Gastroesophageal sphincter (tissue), 3 donors: ENCODE data around the gene NEK10.
"Not testable (repeated sequence)": the region's sequence is repeated elsewhere in the genome, so short reads cannot be mapped to it uniquely, and the experiment has no call there.

Experiments used
- EP300 ChIP-seq: sonication (generic); formaldehyde crosslinking; IDR thresholded peaks from one replicate; pipeline ENCODE4 v1.6.1; 2017; ENCODE audit warnings: antibody characterized with exemption, mild to moderate bottlenecking
- POLR2A ChIP-seq, 2 donors: fragments of 450-650 bp; IDR thresholded peaks; one replicate each; pipeline ENCODE4 v1.6.1; 2017; ENCODE audit warnings: antibody characterized with exemption in 2 of 2, mild to moderate bottlenecking in 2 of 2, moderate library complexity in 1 of 2
- POLR2AphosphoS5 ChIP-seq: sonication (generic); formaldehyde crosslinking; IDR thresholded peaks from one replicate; pipeline ENCODE4 v1.6.1; 2017; ENCODE audit warnings: antibody characterized with exemption
- TF ChIP-seq, protein P1 (sequence below), 4 experiments: fragments of 200-600 bp in 2 of 4; fragments of 450-650 bp in 2 of 4; sonication (generic) in 1 of 4; IDR thresholded peaks; one replicate each; pipeline ENCODE4 v1.5.1; 2017 to 2019; ENCODE audit warnings: antibody characterized with exemption in 4 of 4, mild to moderate bottlenecking in 2 of 4, moderate library complexity in 2 of 4

GRCh38 chr3:27286467-27286866 lies 82.7 kb downstream of the NEK10 start:
- TF ChIP-seq, protein P1, sequence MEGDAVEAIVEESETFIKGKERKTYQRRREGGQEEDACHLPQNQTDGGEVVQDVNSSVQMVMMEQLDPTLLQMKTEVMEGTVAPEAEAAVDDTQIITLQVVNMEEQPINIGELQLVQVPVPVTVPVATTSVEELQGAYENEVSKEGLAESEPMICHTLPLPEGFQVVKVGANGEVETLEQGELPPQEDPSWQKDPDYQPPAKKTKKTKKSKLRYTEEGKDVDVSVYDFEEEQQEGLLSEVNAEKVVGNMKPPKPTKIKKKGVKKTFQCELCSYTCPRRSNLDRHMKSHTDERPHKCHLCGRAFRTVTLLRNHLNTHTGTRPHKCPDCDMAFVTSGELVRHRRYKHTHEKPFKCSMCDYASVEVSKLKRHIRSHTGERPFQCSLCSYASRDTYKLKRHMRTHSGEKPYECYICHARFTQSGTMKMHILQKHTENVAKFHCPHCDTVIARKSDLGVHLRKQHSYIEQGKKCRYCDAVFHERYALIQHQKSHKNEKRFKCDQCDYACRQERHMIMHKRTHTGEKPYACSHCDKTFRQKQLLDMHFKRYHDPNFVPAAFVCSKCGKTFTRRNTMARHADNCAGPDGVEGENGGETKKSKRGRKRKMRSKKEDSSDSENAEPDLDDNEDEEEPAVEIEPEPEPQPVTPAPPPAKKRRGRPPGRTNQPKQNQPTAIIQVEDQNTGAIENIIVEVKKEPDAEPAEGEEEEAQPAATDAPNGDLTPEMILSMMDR (IDR thresholded peaks at IDR 0.05): not testable (repeated sequence)
- TF ChIP-seq POLR2AphosphoS5; POLR2A (IDR thresholded peaks at IDR 0.05); EP300: not testable (repeated sequence)
